PFSK-1 (cell line): ENCODE data around the gene NR2E1.

Source experiments
- POLR2AphosphoS5 ChIP-seq: IDR thresholded peaks from 2 replicates; pipeline ENCODE4 v1.6.1; 2012; ENCODE audit warnings: low read depth, mild to moderate bottlenecking, control low read depth, low read length, moderate library complexity
- SIN3A ChIP-seq: IDR thresholded peaks from 2 replicates; pipeline ENCODE4 v1.6.1; 2012; ENCODE audit warnings: mild to moderate bottlenecking, low read length, moderate library complexity, borderline replicate concordance; ENCODE audit not compliant: insufficient read depth
- TAF1 ChIP-seq: IDR thresholded peaks from 2 replicates; pipeline ENCODE4 v1.6.1; 2012; ENCODE audit warnings: low read length, control low read depth, borderline replicate concordance; ENCODE audit not compliant: insufficient read depth

DNA sequence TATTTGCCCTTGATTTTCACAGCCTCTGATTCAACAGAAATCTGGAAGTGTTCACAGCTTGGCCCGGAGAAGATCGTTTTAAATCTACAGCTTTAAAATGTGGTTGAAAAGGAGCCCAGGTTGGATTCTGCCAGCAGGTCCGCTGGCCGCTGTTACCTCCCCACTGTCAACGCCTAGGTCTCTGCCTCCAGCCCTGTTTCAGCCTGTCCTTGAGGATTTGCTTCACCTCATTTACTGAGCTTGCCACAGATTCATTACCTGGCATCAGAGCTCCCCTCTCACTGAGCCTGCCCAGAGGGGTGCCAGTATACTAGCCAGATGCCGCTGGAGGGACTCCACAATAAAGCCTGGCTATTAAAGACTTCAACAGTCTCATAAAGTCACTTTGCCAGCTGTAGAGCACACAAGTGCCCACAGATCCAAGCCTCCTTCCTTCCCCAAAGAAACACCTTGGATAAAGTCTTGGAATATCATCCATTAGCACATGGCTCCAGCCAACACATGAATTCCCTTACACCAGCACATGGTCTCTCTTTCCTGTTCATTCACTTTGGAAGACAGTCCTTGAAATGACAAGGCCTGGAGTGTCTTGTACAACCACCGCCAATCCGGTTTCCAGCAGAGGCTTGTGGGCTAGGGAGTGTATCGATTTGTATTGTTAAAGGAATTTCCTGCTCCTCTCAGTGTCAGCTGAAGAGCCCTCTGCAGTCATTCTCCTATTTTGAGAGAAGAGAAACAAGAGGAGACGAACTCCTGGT is 9.5 kb upstream of the NR2E1 start:
- no peak for TF ChIP-seq SIN3A
- TF ChIP-seq POLR2AphosphoS5: no peak
- TF ChIP-seq TAF1: no peak
